ENCODE results near the gene FERMT3.

GRCh38 chr11:64241241-64241490 lies 34.6 kb downstream of the FERMT3 start:
- TF ChIP-seq EZH2 (IDR thresholded peaks at IDR 0.05; ENCODE audit: low read length, missing control alignments): no peak
- TF ChIP-seq CTCF (conservative IDR thresholded peaks at IDR 0.05 in 1 of 2, IDR thresholded peaks at IDR 0.05 in 1 of 2; ENCODE audit: low read depth in 1 of 2, low read length in 2 of 2): no peak

Data from fibroblast of lung (primary cell).